ENCODE measurements around the gene ZCRB1. TPM values are rescaled to one million over a fixed set of nuclear protein-coding genes. Genes with fewer than 3 reads are reported as not detected.

The ZCRB1 gene, protein sequence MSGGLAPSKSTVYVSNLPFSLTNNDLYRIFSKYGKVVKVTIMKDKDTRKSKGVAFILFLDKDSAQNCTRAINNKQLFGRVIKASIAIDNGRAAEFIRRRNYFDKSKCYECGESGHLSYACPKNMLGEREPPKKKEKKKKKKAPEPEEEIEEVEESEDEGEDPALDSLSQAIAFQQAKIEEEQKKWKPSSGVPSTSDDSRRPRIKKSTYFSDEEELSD
- total RNA-seq (10 to 100 TPM; 36.2 to 44.4 TPM), polyA plus RNA-seq (100 to 1,000 TPM in 1 of 2 donors, 10 to 100 TPM in 1; 59.5 to 130 TPM)
- long read RNA-seq, donor 1, transcript ZCRB1-201 (8 exons, 1,827 nt): major isoform, 17 of 39 reads
- long read RNA-seq, donor 1, partial matches to known transcripts: 17 of 39 reads
- long read RNA-seq, donor 1, other reads (novel, unspliced or antisense): 5 of 39 reads
- long read RNA-seq, donor 2, transcript ZCRB1-201 (8 exons, 1,827 nt): major isoform, 16 of 34 reads
- long read RNA-seq, donor 2, partial matches to known transcripts: 18 of 34 reads
- long read RNA-seq, donor 2, other reads (novel, unspliced or antisense): 0 of 34 reads

- Histone ChIP-seq H3K9me3 (ENCODE audit: control insufficient read depth, low read length) (no peaks in the 10 kb centered on the region), H3K4me3 (ENCODE audit: low read length in 2 of 2) (peak within 1 kb of the TSS; percentile 82 to 97), H3K27ac (ENCODE audit: low read depth in 1 of 2, low read length in 2 of 2) (peak within 1 kb of the TSS; percentile 44 to 88), H3K36me3 (ENCODE audit: control insufficient read depth in 1 of 2, insufficient read depth in 2 of 2, low read length in 1 of 2) (peaks cover 0 to 3% of the 10 kb centered on the region in 2 donors), H3K4me1 (ENCODE audit: control insufficient read depth in 1 of 2, insufficient read depth in 2 of 2, low read length in 2 of 2) (peaks cover 6 to 7% of the 10 kb centered on the region in 2 donors), H3K27me3 (ENCODE audit: control insufficient read depth in 1 of 2, insufficient read depth in 2 of 2, low read length in 1 of 2) (no peaks in the 10 kb centered on the region)
- 0% methylated on average over 55 of the region's 55 CpGs for WGBS, 2 donors
- ATAC-seq (ENCODE audit: low FRiP score) (peak; percentile 95), DNase-seq (peak; percentile 88 to 94)
- intact Hi-C loops (cut with DNase I): loop anchor here (5.0 kb wide), 3 partner anchors 89 to 194 kb away; partner anchors contain the start of genes YAF2 (in 2 of the 2) and GXYLT1 (in 1 of the 2)
Observed at GRCh38 chr12:42325653-42326474, at the start of gene ZCRB1, which contains the start of gene PPHLN1. Gene ZCRB1, minus strand, starts transcription at chr12:42326094. Its CDS starts 1,992 bp downstream, at chr12:42324102. Gene PPHLN1, plus strand, starts transcription at chr12:42326167. Its CDS starts 9,736 bp downstream, at chr12:42335903.

GRCh38 chr12:42373669-42374068 is 47.8 kb upstream of the ZCRB1 start:
- no peaks in the 10 kb centered on the region for H3K27me3 ChIP-seq (ENCODE audit: control insufficient read depth in 1 of 2, insufficient read depth in 2 of 2, low read length in 1 of 2)
- H3K36me3 ChIP-seq (ENCODE audit: control insufficient read depth in 1 of 2, insufficient read depth in 2 of 2, low read length in 1 of 2): no peaks in the 10 kb centered on the region
- H3K4me1 ChIP-seq (ENCODE audit: control insufficient read depth in 1 of 2, insufficient read depth in 2 of 2, low read length in 2 of 2): no peaks in the 10 kb centered on the region
- H3K4me3 ChIP-seq (ENCODE audit: low read length in 2 of 2): no peak overlapping the region
- no peak overlapping the region for H3K27ac ChIP-seq (ENCODE audit: low read depth in 1 of 2, low read length in 2 of 2)
- no peaks in the 10 kb centered on the region for H3K9me3 ChIP-seq (ENCODE audit: control insufficient read depth, low read length)
- DNase-seq (no peak), ATAC-seq (ENCODE audit: low FRiP score) (no peak)
- intact Hi-C loops (cut with DNase I): no loop called here

GRCh38 chr12:42372154-42372791 is 46.4 kb upstream of the ZCRB1 start:
- H3K36me3 ChIP-seq (ENCODE audit: control insufficient read depth in 1 of 2, insufficient read depth in 2 of 2, low read length in 1 of 2): no peaks in the 10 kb centered on the region
- no peaks in the 10 kb centered on the region for H3K27me3 ChIP-seq (ENCODE audit: control insufficient read depth in 1 of 2, insufficient read depth in 2 of 2, low read length in 1 of 2)
- no peaks in the 10 kb centered on the region for H3K9me3 ChIP-seq (ENCODE audit: control insufficient read depth, low read length)
- H3K27ac ChIP-seq (ENCODE audit: low read depth in 1 of 2, low read length in 2 of 2): no peak overlapping the region
- intact Hi-C loops (cut with DNase I): no loop called here
- no peaks in the 10 kb centered on the region for H3K4me1 ChIP-seq (ENCODE audit: control insufficient read depth in 1 of 2, insufficient read depth in 2 of 2, low read length in 2 of 2)
- 74 to 80% methylated on average over 2 of the region's 2 CpGs for WGBS, 2 donors
- ATAC-seq (ENCODE audit: low FRiP score) (peak; percentile 63), DNase-seq (no peak)
- H3K4me3 ChIP-seq (ENCODE audit: low read length in 2 of 2): no peak overlapping the region

DNA sequence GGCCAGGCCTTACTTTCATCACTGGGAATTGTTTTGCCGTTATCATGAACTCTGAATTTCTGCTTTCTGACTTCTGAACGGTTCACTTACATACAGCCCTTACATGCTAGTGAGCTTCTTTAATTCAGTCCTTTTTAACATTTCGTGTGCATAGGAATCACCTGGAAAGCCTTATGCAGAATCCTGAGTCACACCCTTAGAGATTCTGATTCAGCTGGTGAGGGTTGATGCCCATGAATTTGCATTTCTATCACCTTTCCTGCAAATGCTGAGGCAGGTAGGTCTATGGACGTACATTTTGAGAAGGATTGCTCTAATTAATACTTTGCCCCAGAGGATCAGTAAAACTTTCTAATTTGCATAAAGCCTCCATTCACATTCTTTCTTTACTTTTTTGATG is 44.1 kb upstream of the ZCRB1 start:
- Histone ChIP-seq H3K4me3 (ENCODE audit: low read length in 2 of 2) (no peak overlapping the region), H3K9me3 (ENCODE audit: control insufficient read depth, low read length) (no peaks in the 10 kb centered on the region), H3K27me3 (ENCODE audit: control insufficient read depth in 1 of 2, insufficient read depth in 2 of 2, low read length in 1 of 2) (no peaks in the 10 kb centered on the region), H3K36me3 (ENCODE audit: control insufficient read depth in 1 of 2, insufficient read depth in 2 of 2, low read length in 1 of 2) (no peaks in the 10 kb centered on the region), H3K4me1 (ENCODE audit: control insufficient read depth in 1 of 2, insufficient read depth in 2 of 2, low read length in 2 of 2) (no peaks in the 10 kb centered on the region), H3K27ac (ENCODE audit: low read depth in 1 of 2, low read length in 2 of 2) (no peak overlapping the region)
- no peak for ATAC-seq (ENCODE audit: low FRiP score)
- no peak for DNase-seq
- intact Hi-C loops (cut with DNase I): no loop called here
- WGBS, 2 donors: 73 to 78% methylated on average over 4 of the region's 4 CpGs

GRCh38 chr12:42365486-42365885 is 39.6 kb upstream of the ZCRB1 start:
- Histone ChIP-seq H3K27me3 (ENCODE audit: control insufficient read depth in 1 of 2, insufficient read depth in 2 of 2, low read length in 1 of 2) (no peaks in the 10 kb centered on the region), H3K9me3 (ENCODE audit: control insufficient read depth, low read length) (no peaks in the 10 kb centered on the region), H3K27ac (ENCODE audit: low read depth in 1 of 2, low read length in 2 of 2) (no peak overlapping the region), H3K4me3 (ENCODE audit: low read length in 2 of 2) (no peak overlapping the region), H3K4me1 (ENCODE audit: control insufficient read depth in 1 of 2, insufficient read depth in 2 of 2, low read length in 2 of 2) (no peaks in the 10 kb centered on the region), H3K36me3 (ENCODE audit: control insufficient read depth in 1 of 2, insufficient read depth in 2 of 2, low read length in 1 of 2) (no peaks in the 10 kb centered on the region)
- 96 to 97% methylated on average over 5 of the region's 5 CpGs for WGBS, 2 donors
- ATAC-seq (ENCODE audit: low FRiP score) (no peak), DNase-seq (no peak)
- intact Hi-C loops (cut with DNase I): no loop called here

- H3K9me3 ChIP-seq (ENCODE audit: control insufficient read depth, low read length): no peaks in the 10 kb centered on the region
- ATAC-seq (ENCODE audit: low FRiP score) (no peak), DNase-seq (no peak)
- intact Hi-C loops (cut with DNase I): no loop called here
- no peak overlapping the region for H3K27ac ChIP-seq (ENCODE audit: low read depth in 1 of 2, low read length in 2 of 2)
- H3K27me3 ChIP-seq (ENCODE audit: control insufficient read depth in 1 of 2, insufficient read depth in 2 of 2, low read length in 1 of 2): no peaks in the 10 kb centered on the region
- H3K4me3 ChIP-seq (ENCODE audit: low read length in 2 of 2): no peak overlapping the region
- no peaks in the 10 kb centered on the region for H3K36me3 ChIP-seq (ENCODE audit: control insufficient read depth in 1 of 2, insufficient read depth in 2 of 2, low read length in 1 of 2)
- H3K4me1 ChIP-seq (ENCODE audit: control insufficient read depth in 1 of 2, insufficient read depth in 2 of 2, low read length in 2 of 2): no peaks in the 10 kb centered on the region
- 71 to 81% methylated on average over 9 of the region's 9 CpGs for WGBS, 2 donors
Observed at GRCh38 chr12:42364692-42365091, 38.8 kb upstream of the ZCRB1 start.

- no peaks in the 10 kb centered on the region for H3K36me3 ChIP-seq (ENCODE audit: control insufficient read depth in 1 of 2, insufficient read depth in 2 of 2, low read length in 1 of 2)
- DNase-seq (no peak), ATAC-seq (ENCODE audit: low FRiP score) (no peak)
- no peaks in the 10 kb centered on the region for H3K9me3 ChIP-seq (ENCODE audit: control insufficient read depth, low read length)
- intact Hi-C loops (cut with DNase I): no loop called here
- H3K27ac ChIP-seq (ENCODE audit: low read depth in 1 of 2, low read length in 2 of 2): no peak overlapping the region
- H3K4me3 ChIP-seq (ENCODE audit: low read length in 2 of 2): no peak overlapping the region
- no peaks in the 10 kb centered on the region for H3K27me3 ChIP-seq (ENCODE audit: control insufficient read depth in 1 of 2, insufficient read depth in 2 of 2, low read length in 1 of 2)
- H3K4me1 ChIP-seq (ENCODE audit: control insufficient read depth in 1 of 2, insufficient read depth in 2 of 2, low read length in 2 of 2): no peaks in the 10 kb centered on the region
Observed at GRCh38 chr12:42362647-42363260, 36.9 kb upstream of the ZCRB1 start.
